Upper lobe of right lung (tissue), 1 donor: ENCODE data around the gene SIAH3. TPM values are rescaled to one million over a fixed set of nuclear protein-coding genes. Genes with fewer than 3 reads are reported as not detected.
A peak's percentile ranks its signal among the peaks of the same experiment; 100 is the strongest.

Experiments used
- ATAC-seq: fragments of 200-7000 bp; cut with Tn5 transposase; one replicate; pipeline ENCODE4 v1.9.1; 2020; ENCODE audit warnings: mild to moderate bottlenecking, moderate library complexity
- DNase-seq: peaks from one replicate; pipeline ENCODE4 v3.0.0-alpha.2; 2020
- H3K27ac ChIP-seq: fragments of 200-600 bp; one replicate; pipeline ENCODE4 v1.8.0; 2022
- H3K27me3 ChIP-seq: fragments of 200-600 bp; one replicate; pipeline ENCODE4 v1.8.0; 2022; ENCODE audit warnings: mild to moderate bottlenecking
- H3K36me3 ChIP-seq: fragments of 200-600 bp; one replicate; pipeline ENCODE4 v1.8.0; 2022
- H3K4me1 ChIP-seq: fragments of 200-600 bp; one replicate; pipeline ENCODE4 v1.8.0; 2022
- H3K4me3 ChIP-seq: fragments of 200-600 bp; one replicate; pipeline ENCODE4 v1.8.0; 2022; ENCODE audit warnings: mild to moderate bottlenecking
- H3K9me3 ChIP-seq: fragments of 200-600 bp; one replicate; pipeline ENCODE4 v1.8.0; 2022
- CTCF ChIP-seq: fragments of 200-600 bp; IDR thresholded peaks from one replicate; pipeline ENCODE4 v1.8.0; 2022; ENCODE audit warnings: antibody characterized with exemption
- intact Hi-C: fragments of 100-400 bp; cut with DNase I; formaldehyde crosslinking; loops from one replicate; pipeline ENCODE4 v1.11.0; 2022
- total RNA-seq: library from RNA; stranded (reverse); fragmentation: NEBNext Ultra II Directional; extraction: Animal tissue kit (Norgen Biotek cat#: 25700); gene quantifications from one replicate; pipeline ENCODE4 v1.2.1, GENCODE V29; 2021
- donor health status: DM: no; HTN: yes; CAD: no; lungs with severe emphysema.

The SIAH3 gene
- total RNA-seq, 1 donor from 2014 or later = not detected

- Histone ChIP-seq H3K9me3 (no peaks in the 10 kb centered on the region), H3K36me3 (no peaks in the 10 kb centered on the region), H3K4me3 (no peak overlapping the region), H3K4me1 (no peaks in the 10 kb centered on the region), H3K27me3 (no peaks in the 10 kb centered on the region), H3K27ac (no peak overlapping the region)
- intact Hi-C loops = no loop called here
- ATAC-seq = no peak
- TF ChIP-seq CTCF = no peak
- no peak for DNase-seq
Measured at GRCh38 chr13:45834411-45834994, 17.1 kb downstream of the SIAH3 start.

GRCh38 chr13:45833663-45834375, 17.7 kb downstream of the SIAH3 start:
- DNase-seq (no peak), ATAC-seq (peak; percentile 45)
- Histone ChIP-seq H3K27ac (no peak overlapping the region), H3K36me3 (no peaks in the 10 kb centered on the region), H3K4me1 (no peaks in the 10 kb centered on the region), H3K4me3 (no peak overlapping the region), H3K27me3 (no peaks in the 10 kb centered on the region), H3K9me3 (no peaks in the 10 kb centered on the region)
- TF ChIP-seq CTCF = no peak
- intact Hi-C loops = no loop called here

GRCh38 chr13:45833242-45833641, 18.3 kb downstream of the SIAH3 start:
- intact Hi-C loops = no loop called here
- H3K4me1 ChIP-seq = no peaks in the 10 kb centered on the region
- no peak for DNase-seq
- TF ChIP-seq CTCF = no peak
- no peaks in the 10 kb centered on the region for H3K36me3 ChIP-seq
- H3K27ac ChIP-seq = no peak overlapping the region
- no peak for ATAC-seq
- H3K9me3 ChIP-seq = no peaks in the 10 kb centered on the region
- no peaks in the 10 kb centered on the region for H3K27me3 ChIP-seq
- H3K4me3 ChIP-seq = no peak overlapping the region

- Histone ChIP-seq H3K4me1 (no peaks in the 10 kb centered on the region), H3K27me3 (no peaks in the 10 kb centered on the region), H3K36me3 (no peaks in the 10 kb centered on the region), H3K27ac (no peak overlapping the region), H3K9me3 (no peaks in the 10 kb centered on the region), H3K4me3 (no peak overlapping the region)
- DNase-seq (no peak), ATAC-seq (no peak)
- TF ChIP-seq CTCF = no peak
- intact Hi-C loops = no loop called here
Measured at GRCh38 chr13:45831851-45832250, 19.7 kb downstream of the SIAH3 start.

- H3K4me3 ChIP-seq = no peak overlapping the region
- no peaks in the 10 kb centered on the region for H3K4me1 ChIP-seq
- H3K9me3 ChIP-seq = no peaks in the 10 kb centered on the region
- DNase-seq = no peak
- ATAC-seq = peak; percentile 18
- no peaks in the 10 kb centered on the region for H3K27me3 ChIP-seq
- H3K36me3 ChIP-seq = no peaks in the 10 kb centered on the region
- TF ChIP-seq CTCF = no peak
- intact Hi-C loops = no loop called here
- no peak overlapping the region for H3K27ac ChIP-seq
Measured at GRCh38 chr13:45830121-45830520, 21.4 kb downstream of the SIAH3 start.
